ENCODE measurements around the gene RPL26.

GRCh38 chr17:8368193-8368592 lies 14.8 kb downstream of the RPL26 start:
- TF ChIP-seq TAF1 (IDR thresholded peaks at IDR 0.05; ENCODE audit: borderline replicate concordance, low read depth, low read length), result no peak
- TF ChIP-seq POLR2A (IDR thresholded peaks at IDR 0.05; ENCODE audit: low read depth, low read length), result no peak

Data from GM12892 (cell line).